Caco-2 (cell line): Measurements from ENCODE around the gene MEGF6. TPM values are rescaled to one million over a fixed set of nuclear protein-coding genes. Genes with fewer than 3 reads are reported as not detected.

Source experiments
- BruUV-seq: library from RNA; stranded (reverse); fragments of 400-500 nt; replicated peaks from 2 replicates; lab custom pipeline; 2021; lab: Mats Ljungman, UMichigan
- CTCF ChIA-PET: fragments of 300-600 bp; sonication (Branson Sonifier 250); formaldehyde crosslinking; loops from one replicate; lab custom pipeline; 2022; ENCODE audit warnings: antibody characterized with exemption; lab: Charles Lee
- POLR2A ChIA-PET: fragments of 300-600 bp; sonication (Branson Sonifier 250); formaldehyde crosslinking; loops from one replicate; lab custom pipeline; 2022; ENCODE audit warnings: antibody characterized with exemption; lab: Charles Lee
- DNase-seq, 2 experiments: peaks; one replicate each; pipeline versions ENCODE4 v3.0.0 to v3.0.0-alpha.2; 2020 to 2022
- H3K27me3 ChIP-seq: replicated peaks from 2 replicates; pipeline ENCODE4 v1.6.0; 2011; ENCODE audit warnings: low read length; ENCODE audit not compliant: control insufficient read depth, insufficient read depth
- H3K36me3 ChIP-seq: 2 replicates; pipeline ENCODE4 v1.5.1; 2011; ENCODE audit warnings: low read length; ENCODE audit not compliant: control insufficient read depth, insufficient read depth
- H3K4me1 ChIP-seq: fragments of 250-450 bp; sonication (Bioruptor Pico); 2 replicates; pipeline ENCODE4 v1.5.1; 2020; ENCODE audit warnings: mild to moderate bottlenecking
- H3K4me3 ChIP-seq: 2 replicates; pipeline ENCODE4 v1.5.1; 2011; ENCODE audit warnings: low read depth, mild to moderate bottlenecking, control low read depth, low read length
- H3K9me3 ChIP-seq: fragments of 250-450 bp; sonication (Bioruptor Pico); 2 replicates; pipeline ENCODE4 v1.5.1; 2020; ENCODE audit warnings: mild to moderate bottlenecking, moderate library complexity
- H3K27ac Mint-ChIP-seq: one replicate; pipeline ENCODE4 v1.8.0; 2022; ENCODE audit warnings: mixed read lengths; ENCODE audit not compliant: unreplicated experiment
- H3K27me3 Mint-ChIP-seq: one replicate; pipeline ENCODE4 v1.8.0; 2022; ENCODE audit warnings: mixed read lengths; ENCODE audit not compliant: insufficient read depth, unreplicated experiment
- H3K36me3 Mint-ChIP-seq: one replicate; pipeline ENCODE4 v1.8.0; 2022; ENCODE audit warnings: mild to moderate bottlenecking, mixed read lengths; ENCODE audit not compliant: insufficient read depth, unreplicated experiment
- H3K4me1 Mint-ChIP-seq: one replicate; pipeline ENCODE4 v1.8.0; 2022; ENCODE audit warnings: low read depth, mixed read lengths; ENCODE audit not compliant: unreplicated experiment
- H3K4me3 Mint-ChIP-seq: one replicate; pipeline ENCODE4 v1.8.0; 2022; ENCODE audit warnings: mild to moderate bottlenecking, moderate library complexity, mixed read lengths; ENCODE audit not compliant: unreplicated experiment
- H3K9me3 Mint-ChIP-seq: one replicate; pipeline ENCODE4 v1.8.0; 2022; ENCODE audit warnings: mixed read lengths; ENCODE audit not compliant: unreplicated experiment
- CTCF ChIP-seq, 2 experiments: fragments of 200-600 bp in 1 of 2; IDR thresholded peaks; 1 replicate in 1 of 2; 2 replicates in 1 of 2; pipeline versions ENCODE4 v1.5.1 to v1.8.0; 2011 to 2022; ENCODE audit warnings: antibody characterized with exemption in 1 of 2, control low read depth in 1 of 2, inconsistent platforms in 1 of 2, low read depth in 1 of 2, low read length in 1 of 2, mild to moderate bottlenecking in 1 of 2, moderate library complexity in 1 of 2; ENCODE audit not compliant: insufficient read depth in 1 of 2, severe bottlenecking in 1 of 2, unreplicated experiment in 1 of 2
- intact Hi-C: fragments of 100-400 bp; cut with micrococcal nuclease; formaldehyde crosslinking; loops from one replicate; pipeline ENCODE4 v1.10.0; 2022; ENCODE audit not compliant: unreplicated experiment
- total RNA-seq: library from RNA; stranded (reverse); gene quantifications from 2 replicates; pipeline ENCODE4 v1.2.3, GENCODE V29; 2022

MEGF6 gene
- total RNA-seq, 1 experiment from 2014 or later: 13.3 TPM

- intact Hi-C loops: no loop called here
- no peaks in the 10 kb centered on the region for H3K9me3 ChIP-seq
- no peaks in the 10 kb centered on the region for H3K36me3 ChIP-seq
- H3K27me3 Mint-ChIP-seq: no peaks in the 10 kb centered on the region
- H3K27ac Mint-ChIP-seq: no peak overlapping the region
- no peaks in the 10 kb centered on the region for H3K27me3 ChIP-seq
- H3K4me1 ChIP-seq: 0 out of 2 replicates have a peak, but pooled peaks cover 5% of the 10 kb centered on the region
- DNase-seq: no peak
- no peak overlapping the region for H3K4me3 ChIP-seq
- TF ChIP-seq CTCF (IDR thresholded peaks at IDR 0.05; ENCODE audit: insufficient read depth in 1 of 2, low read depth in 1 of 2, low read length in 1 of 2, severe bottlenecking in 1 of 2, unreplicated experiment in 1 of 2): no peak
- no peak overlapping the region for H3K4me3 Mint-ChIP-seq
- no peaks in the 10 kb centered on the region for H3K4me1 Mint-ChIP-seq
- POLR2A ChIA-PET: no interaction called here
- H3K36me3 Mint-ChIP-seq: no peaks in the 10 kb centered on the region
- no TSS peak for BruUV-seq
- CTCF ChIA-PET: no interaction called here
- no peaks in the 10 kb centered on the region for H3K9me3 Mint-ChIP-seq
Measured at GRCh38 chr1:3524556-3525203, 86.6 kb downstream of the MEGF6 start.

DNA sequence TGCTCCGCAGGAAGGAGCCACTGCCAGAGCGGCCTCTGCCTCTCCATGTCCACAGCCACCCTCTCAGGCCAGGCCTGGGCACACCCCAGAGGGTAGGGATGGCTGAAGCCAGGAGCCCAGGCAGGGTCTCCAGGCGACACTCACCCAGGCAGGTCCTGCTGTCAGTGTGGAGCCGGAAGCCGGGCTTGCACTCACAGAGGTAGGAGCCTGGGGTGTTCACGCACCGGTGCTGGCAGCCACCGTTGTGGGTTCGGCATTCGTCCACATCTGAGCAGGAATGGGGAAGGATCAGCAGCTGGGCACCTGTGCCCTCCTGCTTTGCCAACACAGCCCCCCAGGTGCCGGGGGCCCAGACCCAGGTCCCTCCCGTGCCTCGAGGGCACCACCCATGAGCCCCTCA is 87.3 kb downstream of the MEGF6 start:
- no peaks in the 10 kb centered on the region for H3K4me1 Mint-ChIP-seq
- no peak for TF ChIP-seq CTCF (IDR thresholded peaks at IDR 0.05; ENCODE audit: insufficient read depth in 1 of 2, low read depth in 1 of 2, low read length in 1 of 2, severe bottlenecking in 1 of 2, unreplicated experiment in 1 of 2)
- no peak overlapping the region for H3K27ac Mint-ChIP-seq
- Histone ChIP-seq H3K4me3 (no peak overlapping the region), H3K9me3 (no peaks in the 10 kb centered on the region), H3K4me1 (0 out of 2 replicates have a peak, but pooled peaks cover 4% of the 10 kb centered on the region), H3K36me3 (no peaks in the 10 kb centered on the region), H3K27me3 (no peaks in the 10 kb centered on the region)
- no peaks in the 10 kb centered on the region for H3K27me3 Mint-ChIP-seq
- intact Hi-C loops: no loop called here
- no peaks in the 10 kb centered on the region for H3K36me3 Mint-ChIP-seq
- ChIA-PET POLR2A (no interaction called here), CTCF (no interaction called here)
- no peak for DNase-seq
- no peaks in the 10 kb centered on the region for H3K9me3 Mint-ChIP-seq
- BruUV-seq: no TSS peak
- H3K4me3 Mint-ChIP-seq: no peak overlapping the region

- Histone ChIP-seq H3K27me3 (no peaks in the 10 kb centered on the region), H3K4me3 (no peak overlapping the region), H3K36me3 (no peaks in the 10 kb centered on the region), H3K4me1 (no peaks in the 10 kb centered on the region), H3K9me3 (no peaks in the 10 kb centered on the region)
- POLR2A ChIA-PET: no interaction called here
- H3K4me1 Mint-ChIP-seq: no peaks in the 10 kb centered on the region
- no peak overlapping the region for H3K4me3 Mint-ChIP-seq
- no peak overlapping the region for H3K27ac Mint-ChIP-seq
- H3K27me3 Mint-ChIP-seq: no peaks in the 10 kb centered on the region
- TF ChIP-seq CTCF (IDR thresholded peaks at IDR 0.05; ENCODE audit: insufficient read depth in 1 of 2, low read depth in 1 of 2, low read length in 1 of 2, severe bottlenecking in 1 of 2, unreplicated experiment in 1 of 2): no peak
- BruUV-seq: no TSS peak
- intact Hi-C loops: no loop called here
- H3K9me3 Mint-ChIP-seq: no peaks in the 10 kb centered on the region
- no peak for DNase-seq
- no peaks in the 10 kb centered on the region for H3K36me3 Mint-ChIP-seq
- CTCF ChIA-PET: no interaction called here
Measured at GRCh38 chr1:3522564-3523265, 88.6 kb downstream of the MEGF6 start.
